GM21367 (cell line): ENCODE measurements around the gene TMEM179.

Experiments used
- ATAC-seq: cut with Tn5 transposase; IDR thresholded peaks from one replicate; pipeline ENCODE4 v1.9.1; 2021; ENCODE audit not compliant: unreplicated experiment

TMEM179 gene

DNA sequence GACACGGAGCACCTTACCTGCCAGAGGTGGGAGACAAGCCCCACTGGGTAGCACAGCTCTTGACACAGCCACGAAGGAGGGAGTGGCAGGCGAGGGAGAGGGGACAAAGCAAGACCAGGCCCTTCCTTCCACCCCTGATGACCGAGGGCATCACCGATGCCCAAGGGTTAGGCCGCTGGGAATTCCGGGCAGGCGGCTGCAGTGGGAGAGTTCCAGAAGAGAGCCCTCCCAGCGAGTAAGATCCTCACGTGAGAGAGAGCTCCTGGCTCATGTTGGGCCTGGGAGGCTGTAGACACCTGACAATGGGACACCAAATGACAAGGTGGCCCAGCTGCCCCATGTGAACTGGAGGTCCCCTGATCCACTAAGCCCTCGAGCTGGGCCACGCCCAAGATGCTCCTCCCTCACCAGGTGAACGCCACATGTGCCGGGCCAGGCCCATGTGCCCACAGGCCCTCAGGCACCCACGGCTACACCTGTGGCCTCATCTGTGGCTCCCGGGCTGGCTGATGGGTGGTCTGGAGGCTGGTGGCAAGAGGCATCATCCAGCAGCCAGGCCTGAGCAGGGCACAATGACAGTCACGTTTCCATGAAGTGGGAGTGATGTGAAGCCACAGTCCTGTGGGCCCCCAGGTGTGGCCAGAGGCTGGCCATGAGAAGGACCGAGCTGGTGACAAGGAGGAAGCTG lies 57.1 kb downstream of the TMEM179 start:
- ATAC-seq: no peak

DNA sequence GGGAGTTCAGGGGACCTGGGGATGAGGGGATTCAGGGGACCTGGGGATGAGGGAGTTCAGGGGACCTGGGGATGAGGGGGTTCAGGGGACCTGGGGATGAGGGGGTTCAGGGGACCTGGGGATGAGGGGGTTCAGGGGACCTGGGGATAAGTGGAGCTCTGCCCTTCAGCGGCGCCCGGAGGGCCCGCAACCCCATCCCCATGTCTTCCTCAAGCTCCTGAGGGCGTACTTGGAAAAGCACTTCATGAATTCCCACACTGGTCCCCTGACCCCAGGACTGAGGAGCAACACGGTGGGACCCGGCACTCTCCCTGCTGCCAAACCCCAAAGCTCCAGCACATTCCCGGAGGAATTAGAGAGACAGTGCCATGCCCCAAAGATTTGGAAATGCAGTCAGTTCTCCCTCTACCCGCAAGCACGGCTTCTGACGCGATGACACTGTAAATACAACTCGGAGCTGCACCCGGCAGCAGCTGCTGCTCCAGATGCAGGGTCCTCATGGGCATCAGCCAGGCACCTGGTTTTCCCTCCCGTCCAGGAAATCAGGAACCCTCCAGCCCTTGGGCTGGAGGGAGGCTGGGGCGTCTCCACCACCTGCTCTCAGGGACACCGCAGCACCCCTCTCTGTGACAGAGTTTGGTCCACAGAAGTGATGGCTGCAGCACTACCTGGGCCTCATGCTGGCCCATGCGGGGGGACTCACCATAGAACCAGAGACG lies 57.8 kb downstream of the TMEM179 start:
- no peak for ATAC-seq

GRCh38 chr14:104545942-104546501 lies 58.5 kb downstream of the TMEM179 start:
- ATAC-seq: no peak

DNA sequence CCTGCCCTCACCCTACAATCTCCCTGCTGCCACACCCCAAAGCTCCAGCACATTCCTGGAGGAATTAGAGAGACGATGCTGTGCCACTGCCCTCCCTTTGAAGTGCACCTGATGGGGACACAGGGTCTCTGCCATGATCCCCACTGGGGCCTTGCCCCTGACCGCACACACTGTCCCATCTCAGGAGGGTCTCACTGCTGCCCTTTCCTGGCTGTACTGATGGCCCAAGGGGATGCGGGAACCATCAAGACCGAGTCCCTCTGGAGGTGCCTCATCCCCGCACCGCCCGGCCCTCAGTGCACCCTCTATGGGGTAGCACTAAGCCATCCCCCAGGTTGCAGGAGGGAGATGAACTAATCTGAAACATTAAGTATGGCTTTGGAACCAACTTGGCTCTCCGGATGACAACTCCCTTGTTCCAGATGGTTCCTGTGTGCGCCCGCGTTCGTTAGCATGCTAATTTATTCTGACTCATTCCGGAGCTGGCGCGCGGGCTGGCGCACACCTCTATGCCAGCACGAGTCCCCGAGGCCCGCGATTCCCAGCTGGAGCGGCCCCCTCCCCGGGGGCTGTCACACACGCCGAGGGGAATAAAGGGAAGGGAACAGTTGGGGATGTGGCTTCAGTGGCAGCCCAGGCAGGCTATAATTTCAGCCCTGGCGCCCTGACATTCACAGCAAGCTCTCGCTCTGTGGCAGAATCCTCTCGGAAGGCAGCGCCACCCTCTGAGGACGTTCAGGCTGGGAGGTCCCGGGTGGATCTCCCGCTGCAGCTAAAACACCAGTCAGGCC lies 59.2 kb downstream of the TMEM179 start:
- no peak for ATAC-seq

GRCh38 chr14:104544362-104544961 lies 60.1 kb downstream of the TMEM179 start:
- no peak for ATAC-seq

- ATAC-seq: no peak
Measured at GRCh38 chr14:104542871-104543830, 61.4 kb downstream of the TMEM179 start.

DNA sequence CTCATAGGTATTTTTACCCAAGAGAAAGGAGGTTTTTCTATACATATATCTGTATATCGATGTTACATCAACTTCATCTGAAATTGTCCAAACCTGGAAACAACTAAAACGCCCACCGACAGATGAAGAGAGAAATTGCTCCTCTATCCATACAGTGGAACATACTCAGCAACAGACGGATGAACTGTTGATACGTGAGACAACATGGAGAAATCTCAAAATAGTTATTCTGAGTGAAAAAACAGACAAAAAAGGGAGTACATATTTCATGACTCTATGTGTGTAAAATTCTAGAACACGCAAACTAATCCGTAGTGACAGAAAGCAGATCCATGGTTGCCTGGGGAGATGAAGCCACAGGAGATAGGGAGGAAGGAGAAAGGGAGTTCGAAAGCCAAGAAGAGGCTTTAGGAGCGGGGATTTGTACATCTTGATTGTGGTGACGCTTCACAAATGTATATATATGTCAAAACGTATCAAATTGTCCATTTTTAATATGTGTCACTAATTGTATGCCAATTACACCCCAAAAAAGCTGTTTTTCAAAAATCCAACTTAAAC lies 62.6 kb downstream of the TMEM179 start:
- no peak for ATAC-seq
